Measurements from ENCODE around the gene MSI2.

MSI2 gene

GRCh38 chr17:57387575-57387974, 131.3 kb downstream of the MSI2 start:
- H4K20me1 ChIP-seq (ENCODE audit: insufficient read depth, low read length, poor library complexity, severe bottlenecking), result peaks cover 48% of the 10 kb centered on the region
- H3K9me2 ChIP-seq (replicated peaks; ENCODE audit: low read depth, low read length), result no peaks in the 10 kb centered on the region
- H3K79me2 ChIP-seq (ENCODE audit: insufficient read depth, low read length), result peaks cover 99% of the 10 kb centered on the region
- H2AFZ ChIP-seq (ENCODE audit: low read length), result no peak overlapping the region
- no peak for TF ChIP-seq EZH2phosphoT487 (IDR thresholded peaks at IDR 0.05; ENCODE audit: borderline replicate concordance)
- no peak for TF ChIP-seq CTCF (conservative IDR thresholded peaks at IDR 0.05; ENCODE audit: low read length)
- no peak overlapping the region for H3K4me2 ChIP-seq (ENCODE audit: low read depth, low read length, poor library complexity, severe bottlenecking)
- no peaks in the 10 kb centered on the region for H3K27me3 ChIP-seq (ENCODE audit: insufficient read depth, low read length, poor library complexity, severe bottlenecking)
- peaks cover 15% of the 10 kb centered on the region for H3K4me1 ChIP-seq (ENCODE audit: insufficient read depth, low read length, poor library complexity, severe bottlenecking)
- no peak overlapping the region for H3K9ac ChIP-seq (ENCODE audit: low read depth, low read length, poor library complexity, severe bottlenecking)
- no peaks in the 10 kb centered on the region for H3F3A ChIP-seq (ENCODE audit: low read depth)
- H3K4me3 ChIP-seq (ENCODE audit: low read length, poor library complexity, severe bottlenecking), result no peak overlapping the region
- peaks cover 79% of the 10 kb centered on the region for H3K36me3 ChIP-seq (ENCODE audit: insufficient read depth, low read length)
- H3K9me3 ChIP-seq (ENCODE audit: insufficient read depth, low read depth, low read length), result 0 out of 2 replicates have a peak, but pooled peaks cover 4% of the 10 kb centered on the region

- no peak overlapping the region for H3K4me2 ChIP-seq (ENCODE audit: low read depth, low read length, poor library complexity, severe bottlenecking)
- peaks cover 9% of the 10 kb centered on the region for H3K4me1 ChIP-seq (ENCODE audit: insufficient read depth, low read length, poor library complexity, severe bottlenecking)
- no peaks in the 10 kb centered on the region for H3F3A ChIP-seq (ENCODE audit: low read depth)
- peaks cover 99% of the 10 kb centered on the region for H3K79me2 ChIP-seq (ENCODE audit: insufficient read depth, low read length)
- H3K27me3 ChIP-seq (ENCODE audit: insufficient read depth, low read length, poor library complexity, severe bottlenecking), result no peaks in the 10 kb centered on the region
- peaks cover 86% of the 10 kb centered on the region for H3K36me3 ChIP-seq (ENCODE audit: insufficient read depth, low read length)
- no peak overlapping the region for H2AFZ ChIP-seq (ENCODE audit: low read length)
- no peaks in the 10 kb centered on the region for H3K9me2 ChIP-seq (replicated peaks; ENCODE audit: low read depth, low read length)
- TF ChIP-seq CTCF (conservative IDR thresholded peaks at IDR 0.05; ENCODE audit: low read length) (no peak), EZH2phosphoT487 (IDR thresholded peaks at IDR 0.05; ENCODE audit: borderline replicate concordance) (no peak)
- peaks cover 54% of the 10 kb centered on the region for H4K20me1 ChIP-seq (ENCODE audit: insufficient read depth, low read length, poor library complexity, severe bottlenecking)
- no peak overlapping the region for H3K4me3 ChIP-seq (ENCODE audit: low read length, poor library complexity, severe bottlenecking)
- H3K9ac ChIP-seq (ENCODE audit: low read depth, low read length, poor library complexity, severe bottlenecking), result no peak overlapping the region
- 0 out of 2 replicates have a peak, but pooled peaks cover 7% of the 10 kb centered on the region for H3K9me3 ChIP-seq (ENCODE audit: insufficient read depth, low read depth, low read length)
Observed at GRCh38 chr17:57388131-57388725, 131.9 kb downstream of the MSI2 start.

- H3K9me2 ChIP-seq (replicated peaks; ENCODE audit: low read depth, low read length), result no peaks in the 10 kb centered on the region
- peaks cover 97% of the 10 kb centered on the region for H3K79me2 ChIP-seq (ENCODE audit: insufficient read depth, low read length)
- H3K4me1 ChIP-seq (ENCODE audit: insufficient read depth, low read length, poor library complexity, severe bottlenecking), result peaks cover 6% of the 10 kb centered on the region
- no peak overlapping the region for H3K4me2 ChIP-seq (ENCODE audit: low read depth, low read length, poor library complexity, severe bottlenecking)
- no peak for TF ChIP-seq EZH2phosphoT487 (IDR thresholded peaks at IDR 0.05; ENCODE audit: borderline replicate concordance)
- TF ChIP-seq CTCF (conservative IDR thresholded peaks at IDR 0.05; ENCODE audit: low read length), result no peak
- no peaks in the 10 kb centered on the region for H3K27me3 ChIP-seq (ENCODE audit: insufficient read depth, low read length, poor library complexity, severe bottlenecking)
- peaks cover 56% of the 10 kb centered on the region for H4K20me1 ChIP-seq (ENCODE audit: insufficient read depth, low read length, poor library complexity, severe bottlenecking)
- H3K36me3 ChIP-seq (ENCODE audit: insufficient read depth, low read length), result peaks cover 85% of the 10 kb centered on the region
- no peak overlapping the region for H3K4me3 ChIP-seq (ENCODE audit: low read length, poor library complexity, severe bottlenecking)
- no peak overlapping the region for H3K9ac ChIP-seq (ENCODE audit: low read depth, low read length, poor library complexity, severe bottlenecking)
- H3F3A ChIP-seq (ENCODE audit: low read depth), result no peaks in the 10 kb centered on the region
- H2AFZ ChIP-seq (ENCODE audit: low read length), result no peak overlapping the region
- 0 out of 2 replicates have a peak, but pooled peaks cover 9% of the 10 kb centered on the region for H3K9me3 ChIP-seq (ENCODE audit: insufficient read depth, low read depth, low read length)
Observed at GRCh38 chr17:57389473-57389872, 133.2 kb downstream of the MSI2 start.
